ENCODE data around the gene PCGF1. TPM values are rescaled to one million over a fixed set of nuclear protein-coding genes. Genes with fewer than 3 reads are reported as not detected.
A peak's percentile ranks its signal among the peaks of the same experiment; 100 is the strongest.

Gene PCGF1
- total RNA-seq, 2 experiments from 2014 or later, result 9.9 to 15.9 TPM

DNA sequence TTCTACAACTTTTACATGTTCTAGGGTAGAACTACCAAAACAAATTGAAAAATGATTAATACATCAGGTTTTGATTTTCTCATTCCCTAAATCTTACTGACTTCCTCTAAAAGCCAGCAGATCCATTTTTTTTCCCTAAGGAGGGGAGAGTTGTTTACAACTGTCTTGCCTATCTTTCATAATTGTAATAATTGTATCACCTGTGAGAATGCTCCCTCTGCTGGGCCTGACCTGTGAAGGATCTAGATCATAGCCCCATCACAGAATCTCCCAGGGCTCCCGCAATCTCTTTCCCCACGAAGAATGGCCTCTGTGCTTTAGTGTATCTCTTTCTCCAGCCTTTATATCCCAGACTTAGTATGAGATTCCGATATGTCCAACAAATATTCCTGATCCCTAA, 37.1 kb upstream of the PCGF1 start:
- H3K79me2 ChIP-seq (ENCODE audit: insufficient read depth, low read depth, low read length), result no peaks in the 10 kb centered on the region
- no peaks in the 10 kb centered on the region for H4K20me1 ChIP-seq (ENCODE audit: insufficient read depth, low read length)
- CTCF ChIA-PET (ENCODE audit: unreplicated experiment), result interaction anchor here (1.0 kb wide), 1 partner anchor 31 kb away, joined by 3 read pairs; no protein-coding TSS in a partner anchor
- TF ChIP-seq, protein P1, sequence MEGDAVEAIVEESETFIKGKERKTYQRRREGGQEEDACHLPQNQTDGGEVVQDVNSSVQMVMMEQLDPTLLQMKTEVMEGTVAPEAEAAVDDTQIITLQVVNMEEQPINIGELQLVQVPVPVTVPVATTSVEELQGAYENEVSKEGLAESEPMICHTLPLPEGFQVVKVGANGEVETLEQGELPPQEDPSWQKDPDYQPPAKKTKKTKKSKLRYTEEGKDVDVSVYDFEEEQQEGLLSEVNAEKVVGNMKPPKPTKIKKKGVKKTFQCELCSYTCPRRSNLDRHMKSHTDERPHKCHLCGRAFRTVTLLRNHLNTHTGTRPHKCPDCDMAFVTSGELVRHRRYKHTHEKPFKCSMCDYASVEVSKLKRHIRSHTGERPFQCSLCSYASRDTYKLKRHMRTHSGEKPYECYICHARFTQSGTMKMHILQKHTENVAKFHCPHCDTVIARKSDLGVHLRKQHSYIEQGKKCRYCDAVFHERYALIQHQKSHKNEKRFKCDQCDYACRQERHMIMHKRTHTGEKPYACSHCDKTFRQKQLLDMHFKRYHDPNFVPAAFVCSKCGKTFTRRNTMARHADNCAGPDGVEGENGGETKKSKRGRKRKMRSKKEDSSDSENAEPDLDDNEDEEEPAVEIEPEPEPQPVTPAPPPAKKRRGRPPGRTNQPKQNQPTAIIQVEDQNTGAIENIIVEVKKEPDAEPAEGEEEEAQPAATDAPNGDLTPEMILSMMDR (conservative IDR thresholded peaks at IDR 0.05; ENCODE audit: low read length), result peak; percentile 73
- TF ChIP-seq EZH2phosphoT487 (IDR thresholded peaks at IDR 0.05; ENCODE audit: borderline replicate concordance, low read depth, low read length), result no peak
- no peak overlapping the region for H3K4me2 ChIP-seq (ENCODE audit: low read length)
- H3K9me2 ChIP-seq (ENCODE audit: insufficient read depth, low read length), result no peaks in the 10 kb centered on the region
- no peaks in the 10 kb centered on the region for H3K36me3 ChIP-seq (ENCODE audit: insufficient read depth, low read length)
- intact Hi-C loops (cut with micrococcal nuclease; ENCODE audit: unreplicated experiment), result loop anchor here (5.0 kb wide), 1 partner anchor 43 kb away; no protein-coding TSS in a partner anchor
- H3K4me3 ChIP-seq (ENCODE audit: low read depth, low read length, poor library complexity, severe bottlenecking), result no peak overlapping the region
- no peaks in the 10 kb centered on the region for H3K4me1 ChIP-seq (ENCODE audit: insufficient read depth, low read length, poor library complexity, severe bottlenecking)
- no peak overlapping the region for H2AFZ ChIP-seq (ENCODE audit: low read length)
- no peak overlapping the region for H3K27ac ChIP-seq (ENCODE audit: low read depth, low read length, poor library complexity, severe bottlenecking)
- POLR2A ChIA-PET, result interaction anchor here (0.9 kb wide), 1 partner anchor 13 kb away, joined by 3 read pairs; no protein-coding TSS in a partner anchor
- BruUV-seq (replicated peaks), result no TSS peak
- DNase-seq (ENCODE audit: low spot score), result peak; percentile 31
- no peaks in the 10 kb centered on the region for H3K9me3 ChIP-seq (ENCODE audit: low read length)

DNA sequence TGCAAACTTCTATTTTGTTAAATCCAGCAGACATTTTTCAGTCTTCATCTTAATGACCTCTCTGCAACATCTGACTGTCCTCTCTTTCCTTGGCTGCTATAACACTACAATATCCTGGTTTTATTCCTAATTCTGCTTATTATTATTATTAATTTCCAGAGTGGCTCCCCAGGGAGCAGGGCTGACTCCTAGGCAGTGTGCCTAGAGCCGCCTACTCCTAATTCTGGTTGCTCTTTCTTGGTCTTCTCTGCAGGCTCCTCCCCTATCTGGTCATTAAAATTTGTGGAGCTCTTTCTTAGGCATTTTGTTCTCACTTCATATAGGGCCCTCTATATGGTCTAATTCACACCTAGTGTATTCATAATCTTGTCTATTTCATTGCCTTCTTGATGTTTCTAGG, 35.5 kb upstream of the PCGF1 start:
- TF ChIP-seq, protein P1 (conservative IDR thresholded peaks at IDR 0.05; ENCODE audit: low read length), result no peak
- TF ChIP-seq EZH2phosphoT487 (IDR thresholded peaks at IDR 0.05; ENCODE audit: borderline replicate concordance, low read depth, low read length), result no peak
- Histone ChIP-seq H2AFZ (ENCODE audit: low read length) (no peak overlapping the region), H4K20me1 (ENCODE audit: insufficient read depth, low read length) (no peaks in the 10 kb centered on the region), H3K9me3 (ENCODE audit: low read length) (no peaks in the 10 kb centered on the region), H3K27ac (ENCODE audit: low read depth, low read length, poor library complexity, severe bottlenecking) (no peak overlapping the region), H3K79me2 (ENCODE audit: insufficient read depth, low read depth, low read length) (no peaks in the 10 kb centered on the region), H3K4me3 (ENCODE audit: low read depth, low read length, poor library complexity, severe bottlenecking) (no peak overlapping the region), H3K9me2 (ENCODE audit: insufficient read depth, low read length) (no peaks in the 10 kb centered on the region), H3K4me1 (ENCODE audit: insufficient read depth, low read length, poor library complexity, severe bottlenecking) (no peaks in the 10 kb centered on the region), H3K36me3 (ENCODE audit: insufficient read depth, low read length) (no peaks in the 10 kb centered on the region), H3K4me2 (ENCODE audit: low read length) (no peak overlapping the region)
- intact Hi-C loops (cut with micrococcal nuclease; ENCODE audit: unreplicated experiment), result no loop called here
- no peak for DNase-seq (ENCODE audit: low spot score)
- ChIA-PET CTCF (ENCODE audit: unreplicated experiment) (no interaction called here), POLR2A (interaction anchor here (0.5 to 1.0 kb wide), 3 partner anchors 78 to 288 kb away, joined by 3 read pairs; partner anchors contain the start of gene MOGS)
- BruUV-seq (replicated peaks), result no TSS peak

DNA sequence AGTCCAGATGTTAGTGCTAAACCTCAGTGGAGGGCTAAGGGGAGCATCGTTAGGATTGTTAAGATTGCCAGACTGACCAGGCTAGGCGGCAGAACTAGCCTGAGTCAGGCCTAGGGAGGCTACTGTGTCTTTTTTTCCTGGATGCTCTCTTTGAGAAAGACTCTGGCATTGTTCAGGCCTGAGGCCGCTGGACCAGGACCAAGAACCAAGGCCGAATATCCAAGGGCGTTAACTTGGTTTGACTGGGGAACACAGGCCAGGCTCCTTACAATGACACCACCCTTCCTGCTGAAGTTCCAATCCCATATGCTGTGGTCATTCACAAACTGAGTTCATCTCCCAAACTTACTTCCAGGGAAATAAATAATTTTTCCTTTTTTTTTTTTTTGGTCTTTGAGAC, 32.8 kb upstream of the PCGF1 start:
- no peak overlapping the region for H3K4me2 ChIP-seq (ENCODE audit: low read length)
- H4K20me1 ChIP-seq (ENCODE audit: insufficient read depth, low read length), result no peaks in the 10 kb centered on the region
- no peak overlapping the region for H3K4me3 ChIP-seq (ENCODE audit: low read depth, low read length, poor library complexity, severe bottlenecking)
- no peak overlapping the region for H3K27ac ChIP-seq (ENCODE audit: low read depth, low read length, poor library complexity, severe bottlenecking)
- no peak for DNase-seq (ENCODE audit: low spot score)
- no peaks in the 10 kb centered on the region for H3K9me3 ChIP-seq (ENCODE audit: low read length)
- CTCF ChIA-PET (ENCODE audit: unreplicated experiment), result no interaction called here
- no peaks in the 10 kb centered on the region for H3K4me1 ChIP-seq (ENCODE audit: insufficient read depth, low read length, poor library complexity, severe bottlenecking)
- POLR2A ChIA-PET, result no interaction called here
- H3K79me2 ChIP-seq (ENCODE audit: insufficient read depth, low read depth, low read length), result no peaks in the 10 kb centered on the region
- TF ChIP-seq EZH2phosphoT487 (IDR thresholded peaks at IDR 0.05; ENCODE audit: borderline replicate concordance, low read depth, low read length), result no peak
- TF ChIP-seq, protein P1 (conservative IDR thresholded peaks at IDR 0.05; ENCODE audit: low read length), result no peak
- no TSS peak for BruUV-seq (replicated peaks)
- no peaks in the 10 kb centered on the region for H3K9me2 ChIP-seq (ENCODE audit: insufficient read depth, low read length)
- H2AFZ ChIP-seq (ENCODE audit: low read length), result no peak overlapping the region
- H3K36me3 ChIP-seq (ENCODE audit: insufficient read depth, low read length), result no peaks in the 10 kb centered on the region
- intact Hi-C loops (cut with micrococcal nuclease; ENCODE audit: unreplicated experiment), result no loop called here
